ENCODE data around the gene SAT1.

- TF ChIP-seq CTCF (IDR thresholded peaks at IDR 0.05), result no peak
- TF ChIP-seq POLR2A (IDR thresholded peaks at IDR 0.05), result no peak
- no peak for TF ChIP-seq EP300 (IDR thresholded peaks at IDR 0.05)
These were observed 27.3 kb downstream of the SAT1 start for GRCh38 chrX:23810279-23810678.
